Keratinocyte (primary cell): Measurements from ENCODE around the gene ATP7A. TPM values are rescaled to one million over a fixed set of nuclear protein-coding genes. Genes with fewer than 3 reads are reported as not detected.

Source experiments
- DNase-seq: peaks from one replicate; pipeline ENCODE4 v3.0.0-alpha.2; 2011; ENCODE audit warnings: low read depth, missing footprints, low spot score
- FAIRE-seq: peaks from 2 replicates; lab custom pipeline; 2011; peaks lifted over from hg19 to GRCh38; lab: Jason Lieb, UNC
- H2AFZ ChIP-seq: 2 replicates; pipeline ENCODE4 v1.6.0; 2012; ENCODE audit warnings: low read length, control low read depth, inconsistent platforms; ENCODE audit not compliant: control insufficient read depth
- H3K27ac ChIP-seq: 2 replicates; pipeline ENCODE4 v1.5.1; 2011; ENCODE audit warnings: low read length; ENCODE audit not compliant: control insufficient read depth, insufficient read depth
- H3K27me3 ChIP-seq: 3 replicates; pipeline ENCODE4 v1.6.0; 2011; ENCODE audit warnings: low read length; ENCODE audit not compliant: control insufficient read depth, insufficient read depth; ENCODE audit errors: extremely low read depth
- H3K36me3 ChIP-seq, 2 experiments: 2 replicates in 1 of 2; 3 replicates in 1 of 2; pipeline ENCODE4 v1.5.1; 2011; ENCODE audit warnings: low read length in 2 of 2, mild to moderate bottlenecking in 1 of 2; ENCODE audit not compliant: control insufficient read depth in 2 of 2, insufficient read depth in 2 of 2; ENCODE audit errors: extremely low read depth in 1 of 2
- H3K4me1 ChIP-seq: 3 replicates; pipeline ENCODE4 v1.5.1; 2011; ENCODE audit warnings: low read length; ENCODE audit not compliant: control insufficient read depth, insufficient read depth; ENCODE audit errors: extremely low read depth
- H3K4me2 ChIP-seq: 3 replicates; pipeline ENCODE4 v1.6.0; 2011; ENCODE audit warnings: low read depth, low read length; ENCODE audit not compliant: control insufficient read depth, insufficient read depth; ENCODE audit errors: extremely low read depth
- H3K4me3 ChIP-seq, 3 experiments: fragments of 200-600 bp in 1 of 3; sonication (generic) in 1 of 3; 2 replicates in 2 of 3; 3 replicates in 1 of 3; pipeline ENCODE4 v1.5.1; 2011 to 2016; ENCODE audit warnings: low read length in 3 of 3, mild to moderate bottlenecking in 3 of 3, control low read depth in 2 of 3, inconsistent platforms in 1 of 3, low read depth in 1 of 3, mixed read lengths in 1 of 3, mixed run types in 1 of 3, moderate library complexity in 1 of 3; ENCODE audit not compliant: control insufficient read depth in 2 of 3, insufficient read depth in 2 of 3; ENCODE audit errors: extremely low read depth in 1 of 3
- H3K79me2 ChIP-seq: 2 replicates; pipeline ENCODE4 v1.6.0; 2012; ENCODE audit warnings: low read length; ENCODE audit not compliant: control insufficient read depth, insufficient read depth
- H3K9ac ChIP-seq: 3 replicates; pipeline ENCODE4 v1.6.0; 2011; ENCODE audit warnings: low read length; ENCODE audit not compliant: control insufficient read depth, insufficient read depth; ENCODE audit errors: extremely low read depth
- H3K9me1 ChIP-seq: 3 replicates; pipeline ENCODE4 v1.6.0; 2011; ENCODE audit warnings: low read length; ENCODE audit not compliant: control insufficient read depth, insufficient read depth; ENCODE audit errors: extremely low read depth
- H3K9me3 ChIP-seq: 2 replicates; pipeline ENCODE4 v1.5.1; 2012; ENCODE audit warnings: low read depth, low read length; ENCODE audit not compliant: control insufficient read depth
- H4K20me1 ChIP-seq: 3 replicates; pipeline ENCODE4 v1.6.0; 2011; ENCODE audit warnings: low read length; ENCODE audit not compliant: control insufficient read depth, insufficient read depth; ENCODE audit errors: extremely low read depth
- EZH2 ChIP-seq: IDR thresholded peaks from one replicate; pipeline ENCODE4 v1.6.1; 2012; ENCODE audit warnings: inconsistent platforms, mild to moderate bottlenecking, low read length, moderate library complexity
- dilution Hi-C: fragments of 300-500 bp; cut with MboI; formaldehyde crosslinking; loops from one replicate; pipeline ENCODE4 v1.7.0; 2020; ENCODE audit warnings: low sequenced_read_pairs; ENCODE audit not compliant: extremely low pct_ligation_motif_present
- polyA plus RNA-seq, 5 experiments: library from polyadenylated mRNA; depleted of rRNA in 3 of 5; stranded (reverse) in 3 of 5; stranded (forward) in 1 of 5; unstranded in 1 of 5; fragments of >200 nt; gene quantifications; 1 replicate in 1 of 5; 2 replicates in 3 of 5; 3 replicates in 1 of 5; pipeline versions ENCODE4 v1.2.1 to v1.2.3, GENCODE V29; 2011 to 2012; ENCODE audit warnings: missing spikeins in 2 of 5, low read depth in 1 of 5, low replicate concordance in 1 of 5
- TF ChIP-seq, protein P1 (sequence below), 3 experiments: IDR thresholded peaks in 1 of 3; conservative IDR thresholded peaks in 1 of 3; optimal IDR thresholded peaks in 1 of 3; 2 replicates in 2 of 3; 3 replicates in 1 of 3; pipeline versions ENCODE3 to v1.5.1; 2011; ENCODE audit warnings: low read length in 3 of 3, mild to moderate bottlenecking in 3 of 3, moderate library complexity in 2 of 3, control low read depth in 1 of 3, inconsistent platforms in 1 of 3; ENCODE audit not compliant: insufficient read depth in 2 of 3; ENCODE audit errors: extremely low read depth in 1 of 3

ATP7A gene
- polyA plus RNA-seq, 1 donor (not counting 4 experiments of a cell fraction or from before 2014, with no cell fraction given): 4.0 TPM

DNA sequence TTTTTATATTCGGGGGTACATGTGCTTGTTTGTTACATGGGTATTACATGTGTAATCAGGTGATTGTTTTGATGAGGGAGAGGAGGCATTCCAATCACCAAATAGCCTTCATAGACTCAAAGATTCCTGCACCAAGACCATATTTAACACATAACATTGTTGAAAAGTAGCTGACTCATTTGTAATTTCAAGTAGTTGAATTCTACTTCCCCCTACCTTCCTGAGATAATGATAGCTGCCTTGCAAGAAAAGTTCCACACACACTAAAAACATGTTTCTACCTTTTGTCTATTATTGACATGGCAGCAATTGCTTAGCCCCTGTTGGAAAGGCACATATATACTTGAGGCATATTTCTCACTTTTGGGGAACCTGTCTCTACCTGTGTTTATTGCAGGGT lies 42.8 kb downstream of the ATP7A start:
- Histone ChIP-seq H3K4me1 (no peaks in the 10 kb centered on the region), H3K79me2 (no peaks in the 10 kb centered on the region), H2AFZ (no peak overlapping the region), H3K9ac (no peak overlapping the region), H3K9me1 (no peaks in the 10 kb centered on the region), H3K36me3 (no peaks in the 10 kb centered on the region), H4K20me1 (no peaks in the 10 kb centered on the region), H3K4me2 (no peak overlapping the region), H3K9me3 (no peaks in the 10 kb centered on the region), H3K27me3 (no peaks in the 10 kb centered on the region), H3K4me3 (no peak overlapping the region), H3K27ac (no peak overlapping the region)
- dilution Hi-C loops: no loop called here
- TF ChIP-seq, protein P1, sequence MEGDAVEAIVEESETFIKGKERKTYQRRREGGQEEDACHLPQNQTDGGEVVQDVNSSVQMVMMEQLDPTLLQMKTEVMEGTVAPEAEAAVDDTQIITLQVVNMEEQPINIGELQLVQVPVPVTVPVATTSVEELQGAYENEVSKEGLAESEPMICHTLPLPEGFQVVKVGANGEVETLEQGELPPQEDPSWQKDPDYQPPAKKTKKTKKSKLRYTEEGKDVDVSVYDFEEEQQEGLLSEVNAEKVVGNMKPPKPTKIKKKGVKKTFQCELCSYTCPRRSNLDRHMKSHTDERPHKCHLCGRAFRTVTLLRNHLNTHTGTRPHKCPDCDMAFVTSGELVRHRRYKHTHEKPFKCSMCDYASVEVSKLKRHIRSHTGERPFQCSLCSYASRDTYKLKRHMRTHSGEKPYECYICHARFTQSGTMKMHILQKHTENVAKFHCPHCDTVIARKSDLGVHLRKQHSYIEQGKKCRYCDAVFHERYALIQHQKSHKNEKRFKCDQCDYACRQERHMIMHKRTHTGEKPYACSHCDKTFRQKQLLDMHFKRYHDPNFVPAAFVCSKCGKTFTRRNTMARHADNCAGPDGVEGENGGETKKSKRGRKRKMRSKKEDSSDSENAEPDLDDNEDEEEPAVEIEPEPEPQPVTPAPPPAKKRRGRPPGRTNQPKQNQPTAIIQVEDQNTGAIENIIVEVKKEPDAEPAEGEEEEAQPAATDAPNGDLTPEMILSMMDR (optimal IDR thresholded peaks at IDR 0.05 in 1 of 3, IDR thresholded peaks at IDR 0.05 in 1 of 3, conservative IDR thresholded peaks at IDR 0.05 in 1 of 3; ENCODE audit: extremely low read depth in 1 of 3, insufficient read depth in 2 of 3, low read length in 3 of 3): no peak
- no peak for TF ChIP-seq EZH2
- DNase-seq (no peak), FAIRE-seq (no peak)

DNA sequence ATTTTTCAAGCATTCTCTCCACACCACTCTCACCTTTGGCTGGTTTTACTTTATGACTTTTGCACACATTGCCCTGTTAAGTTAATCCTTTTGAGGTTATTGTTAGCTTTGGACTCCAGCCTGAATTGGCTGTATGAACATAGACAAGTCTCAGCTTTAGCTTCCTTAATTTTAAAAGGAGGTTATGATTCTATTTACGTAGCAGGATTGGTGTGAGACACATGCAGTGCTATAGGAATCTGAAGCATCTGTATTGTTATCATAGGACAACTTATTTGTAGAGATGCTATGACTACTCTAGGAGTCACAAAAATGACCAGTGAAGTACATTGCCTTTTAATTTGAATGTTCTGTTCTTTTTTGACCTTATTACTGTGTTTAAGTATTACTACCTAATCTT lies 43.2 kb downstream of the ATP7A start:
- Histone ChIP-seq H3K9me1 (no peaks in the 10 kb centered on the region), H2AFZ (no peak overlapping the region), H4K20me1 (no peaks in the 10 kb centered on the region), H3K4me3 (no peak overlapping the region), H3K4me2 (no peak overlapping the region), H3K27me3 (no peaks in the 10 kb centered on the region), H3K36me3 (no peaks in the 10 kb centered on the region), H3K9ac (no peak overlapping the region), H3K4me1 (no peaks in the 10 kb centered on the region), H3K79me2 (no peaks in the 10 kb centered on the region), H3K9me3 (no peaks in the 10 kb centered on the region), H3K27ac (no peak overlapping the region)
- dilution Hi-C loops: no loop called here
- FAIRE-seq (no peak), DNase-seq (no peak)
- TF ChIP-seq, protein P1 (optimal IDR thresholded peaks at IDR 0.05 in 1 of 3, IDR thresholded peaks at IDR 0.05 in 1 of 3, conservative IDR thresholded peaks at IDR 0.05 in 1 of 3; ENCODE audit: extremely low read depth in 1 of 3, insufficient read depth in 2 of 3, low read length in 3 of 3): no peak
- TF ChIP-seq EZH2: no peak
